Pancreas (tissue), 10 donors: ENCODE measurements around the gene CTU2. TPM values are rescaled to one million over a fixed set of nuclear protein-coding genes. Genes with fewer than 3 reads are reported as not detected.

Experiments
- ATAC-seq, 4 donors: fragments of 200-7000 bp; cut with Tn5 transposase; one replicate each; pipeline versions ENCODE4 v1.8.0 to v1.9.1; 2020; ENCODE audit warnings: mild to moderate bottlenecking in 4 of 4, moderate library complexity in 4 of 4
- DNase-seq, 6 donors: peaks; one replicate each; pipeline ENCODE4 v3.0.0-alpha.2; 2020
- FAIRE-seq: peaks from 2 replicates; lab custom pipeline; 2012; peaks lifted over from hg19 to GRCh38; lab: Jason Lieb, UNC
- H3K27ac ChIP-seq, 4 donors: fragments of 200-600 bp; sonication (generic); 1 replicate in 3 of 4; 2 replicates in 1 of 4; pipeline versions ENCODE4 v1.5.0 to v1.8.0; 2020
- H3K27me3 ChIP-seq, 4 donors: fragments of 200-600 bp; one replicate each; pipeline ENCODE4 v1.8.0; 2021
- H3K36me3 ChIP-seq, 3 donors: fragments of 200-600 bp; sonication (generic) in 1 of 3; one replicate each; pipeline versions ENCODE4 v1.5.0 to v1.8.0; 2020 to 2021
- H3K4me1 ChIP-seq, 3 donors: fragments of 200-600 bp; one replicate each; pipeline ENCODE4 v1.8.0; 2021
- H3K4me3 ChIP-seq, 4 donors: fragments of 200-600 bp; sonication (generic) in 2 of 4; one replicate each; pipeline versions ENCODE4 v1.5.0 to v1.8.0; 2020 to 2021
- H3K9me3 ChIP-seq, 4 donors: fragments of 200-600 bp; one replicate each; pipeline ENCODE4 v1.8.0; 2021
- CTCF ChIP-seq, 4 donors: fragments of 200-600 bp; sonication (generic) in 3 of 4; IDR thresholded peaks; one replicate each; pipeline versions ENCODE4 v1.5.0 to v1.8.0; 2021; ENCODE audit warnings: antibody characterized with exemption in 4 of 4
- WGBS, 2 donors: extraction: QIAGEN DNeasy Blood & Tissue Kit; methylation state at CpG; one replicate each; pipeline ENCODE4 v1.1.7; 2013; 5-methylcytosine and 5-hydroxymethylcytosine counted together
- intact Hi-C, 3 donors: fragments of 100-400 bp; cut with DNase I; formaldehyde crosslinking; loops; one replicate each; pipeline versions ENCODE4 v1.11.1 to v1.14.2; 2022
- polyA plus RNA-seq, 2 donors: library from polyadenylated mRNA; stranded (reverse); fragments of 200-250 nt; gene quantifications; one replicate each; pipeline ENCODE4 v1.2.3, GENCODE V29; 2013
- total RNA-seq, 6 donors: library from RNA; stranded (reverse); fragmentation: NEBNext Ultra II Directional in 4 of 6; extraction: Animal tissue kit (Norgen Biotek cat#: 25700) in 4 of 6; gene quantifications; one replicate each; pipeline versions ENCODE4 v1.2.1 to v1.2.4, GENCODE V29; 2021 to 2023
- donor health status: healthy with polysubstance abuse.
- donor health status: DM: no; HTN: no; CAD: no; lungs with moderate emphysema.
- donor health status: DM: no; HTN: no; CAD: no.
- donor health status: control.
- donor health status: control.
- donor health status: Bipolar disorder and iron deficiency.
- donor health status: DM: yes; HTN: yes; CAD: no.
- donor health status: DM: no; HTN: no; CAD: no.
- donor health status: DM: no; HTN: no; CAD: no.
- donor health status: DM: yes; HTN: yes; CAD: no.

CTU2 gene
- total and polyA plus RNA-seq, 8 donors, result 8.1 to 21.9 (median 10.6) TPM

DNA sequence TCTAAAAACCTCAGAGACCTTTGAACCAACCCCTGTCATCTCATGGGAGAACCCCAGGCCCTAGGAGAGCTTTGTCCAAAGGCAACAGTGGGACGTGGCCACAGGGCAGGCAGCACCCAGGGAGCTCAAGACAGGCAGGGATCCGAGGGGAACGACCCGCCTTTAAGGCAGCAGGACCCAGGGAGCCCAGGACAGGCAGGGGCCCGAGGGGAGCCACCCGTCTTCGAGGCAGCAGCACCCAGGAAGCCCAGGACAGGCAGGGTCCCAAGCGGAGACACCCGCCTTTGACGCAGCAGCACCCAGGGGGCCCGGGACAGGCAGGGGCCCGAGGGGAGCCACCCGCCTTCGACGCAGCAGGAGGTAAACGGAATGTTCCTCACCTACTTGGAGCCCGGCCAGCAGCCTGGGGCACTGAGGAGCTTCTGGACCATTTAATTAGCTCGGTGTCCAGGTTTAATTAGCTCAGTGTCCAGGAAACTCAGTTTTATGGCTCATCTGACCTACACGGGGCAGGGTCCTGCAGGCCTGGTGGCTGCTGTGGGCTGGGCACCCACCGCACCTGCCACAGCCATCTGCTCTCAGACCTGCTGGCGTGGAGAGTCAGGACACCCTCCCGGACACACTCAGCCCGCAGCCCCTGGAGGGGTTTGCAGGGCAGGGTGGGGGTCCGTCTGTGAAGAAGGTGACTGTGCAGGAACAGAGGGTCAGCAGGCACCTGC lies 54.3 kb downstream of the CTU2 start:
- WGBS, 2 donors, result 49 to 66% methylated on average over 24 of the region's 24 CpGs
- Histone ChIP-seq H3K4me3 (no peak overlapping the region), H3K27me3 (no peaks in the 10 kb centered on the region), H3K4me1 (no peaks in the 10 kb centered on the region), H3K27ac (peak overlapping the region in 3 of 4 donors; percentile 11 to 49 (median 27)), H3K36me3 (no peaks in the 10 kb centered on the region), H3K9me3 (no peaks in the 10 kb centered on the region)
- peak in 3 of 4 donors; percentile 3 to 45 (median 31) for ATAC-seq
- DNase-seq, result peak in 1 of 6 donors; percentile 71
- FAIRE-seq, result no peak
- intact Hi-C loops, result no loop called here
- no peak for TF ChIP-seq CTCF (IDR thresholded peaks at IDR 0.05)

- H3K36me3 ChIP-seq, result no peaks in the 10 kb centered on the region
- H3K4me3 ChIP-seq, result no peak overlapping the region
- H3K27ac ChIP-seq, result no peak overlapping the region
- no peak for TF ChIP-seq CTCF (IDR thresholded peaks at IDR 0.05)
- FAIRE-seq (no peak), ATAC-seq (no peak), DNase-seq (no peak)
- 77 to 90% methylated on average over 11 of the region's 11 CpGs for WGBS, 2 donors
- no peaks in the 10 kb centered on the region for H3K9me3 ChIP-seq
- no peaks in the 10 kb centered on the region for H3K4me1 ChIP-seq
- intact Hi-C loops, result no loop called here
- no peaks in the 10 kb centered on the region for H3K27me3 ChIP-seq
These were observed 54.8 kb downstream of the CTU2 start for GRCh38 chr16:88761143-88761534.

- DNase-seq, result no peak
- Histone ChIP-seq H3K4me3 (no peak overlapping the region), H3K27ac (peak overlapping the region in 1 of 4 donors; percentile 58), H3K27me3 (no peaks in the 10 kb centered on the region), H3K9me3 (no peaks in the 10 kb centered on the region), H3K36me3 (no peaks in the 10 kb centered on the region), H3K4me1 (no peaks in the 10 kb centered on the region)
- FAIRE-seq, result no peak
- intact Hi-C loops, result no loop called here
- no peak for TF ChIP-seq CTCF (IDR thresholded peaks at IDR 0.05)
- WGBS, 2 donors, result 56 to 66% methylated on average over 9 to 10 of the region's 10 CpGs
- ATAC-seq, result no peak
These were observed 55.5 kb downstream of the CTU2 start for GRCh38 chr16:88761830-88762229.

DNA sequence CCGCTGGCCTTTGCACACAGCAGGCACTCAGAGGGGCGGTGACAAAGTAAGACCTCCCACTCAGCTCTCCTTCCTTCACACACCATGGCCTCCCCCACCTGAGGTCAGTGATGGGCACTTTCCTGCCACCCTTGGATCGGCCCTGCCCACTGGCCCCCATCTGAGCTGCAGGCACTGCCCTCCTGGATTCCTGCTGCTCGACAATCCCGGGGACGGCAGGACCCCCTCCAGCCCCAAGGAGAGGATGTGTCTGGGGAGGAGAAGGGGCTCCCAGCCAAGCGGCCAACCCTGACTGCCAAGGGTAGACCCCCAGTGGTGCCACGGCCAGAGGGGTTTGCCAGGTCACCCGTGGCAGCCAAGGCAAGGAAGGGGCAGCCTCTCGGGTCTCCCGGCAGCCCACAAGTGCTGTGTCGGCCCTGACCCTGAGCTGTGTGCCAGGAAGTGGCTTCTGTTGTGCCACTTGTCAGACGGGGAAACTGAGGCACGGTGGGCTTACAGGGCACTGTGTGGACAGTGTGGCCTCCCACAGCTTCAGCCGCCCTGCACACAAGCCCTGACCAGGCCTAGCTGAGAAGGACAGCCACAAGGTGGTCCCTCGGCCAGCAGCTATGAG lies 56.1 kb downstream of the CTU2 start:
- intact Hi-C loops, result no loop called here
- no peaks in the 10 kb centered on the region for H3K36me3 ChIP-seq
- ATAC-seq (no peak), DNase-seq (no peak), FAIRE-seq (no peak)
- no peaks in the 10 kb centered on the region for H3K9me3 ChIP-seq
- WGBS, 2 donors, result 59 to 67% methylated on average over 14 to 16 of the region's 16 CpGs
- H3K4me3 ChIP-seq, result no peak overlapping the region
- no peak for TF ChIP-seq CTCF (IDR thresholded peaks at IDR 0.05)
- no peaks in the 10 kb centered on the region for H3K4me1 ChIP-seq
- H3K27ac ChIP-seq, result peak overlapping the region in 2 of 4 donors; percentile 1 to 58
- H3K27me3 ChIP-seq, result no peaks in the 10 kb centered on the region

- H3K4me1 ChIP-seq, result peaks cover 0 to 5% (median 0%) of the 10 kb centered on the region in 3 donors
- FAIRE-seq, result no peak
- no peak for TF ChIP-seq CTCF (IDR thresholded peaks at IDR 0.05)
- H3K4me3 ChIP-seq, result no peak overlapping the region
- no peak for DNase-seq
- intact Hi-C loops, result no loop called here
- WGBS, 2 donors, result 68 to 74% methylated on average over 10 of the region's 10 CpGs
- peak overlapping the region; percentile 0 to 58 (median 42) for H3K27ac ChIP-seq
- H3K9me3 ChIP-seq, result no peaks in the 10 kb centered on the region
- no peaks in the 10 kb centered on the region for H3K36me3 ChIP-seq
- H3K27me3 ChIP-seq, result no peaks in the 10 kb centered on the region
- no peak for ATAC-seq
These were observed 56.6 kb downstream of the CTU2 start for GRCh38 chr16:88762941-88763340.
